CD8-positive, alpha-beta memory T cell (primary cell): Measurements from ENCODE around the gene STK32B. TPM values are rescaled to one million over a fixed set of nuclear protein-coding genes. Genes with fewer than 3 reads are reported as not detected.

Experiments used
- CTCF ChIA-PET: fragments of 350-600 bp; sonication (Branson Sonifier 250); formaldehyde crosslinking; loops from one replicate; lab custom pipeline; 2021; ENCODE audit warnings: antibody characterized with exemption; lab: Charles Lee
- POLR2A ChIA-PET: fragments of 350-600 bp; sonication (Branson Sonifier 250); formaldehyde crosslinking; loops from one replicate; lab custom pipeline; 2021; ENCODE audit warnings: antibody characterized with exemption; lab: Charles Lee
- DNase-seq, 5 donors: peaks; one replicate each; pipeline versions ENCODE4 v3.0.0 to v3.0.0-alpha.2; 2020 to 2022; ENCODE audit warnings: mixed read lengths in 1 of 5
- H3K27ac ChIP-seq: one replicate; pipeline ENCODE4 v1.7.0; 2013; ENCODE audit warnings: low read depth, mild to moderate bottlenecking, low read length, moderate library complexity
- H3K27me3 ChIP-seq: 2 replicates; pipeline ENCODE4 v1.7.0; 2013; ENCODE audit warnings: low read length, mild to moderate bottlenecking; ENCODE audit not compliant: insufficient read depth, poor library complexity, severe bottlenecking
- H3K36me3 ChIP-seq: 2 replicates; pipeline ENCODE4 v1.7.0; 2013; ENCODE audit warnings: mild to moderate bottlenecking, low read length, moderate library complexity; ENCODE audit not compliant: insufficient read depth
- H3K4me1 ChIP-seq: 2 replicates; pipeline ENCODE4 v1.7.0; 2013; ENCODE audit warnings: mild to moderate bottlenecking, low read length, moderate library complexity; ENCODE audit not compliant: insufficient read depth
- H3K4me3 ChIP-seq: 2 replicates; pipeline ENCODE4 v1.7.0; 2013; ENCODE audit warnings: mild to moderate bottlenecking, low read length
- H3K9me3 ChIP-seq: 2 replicates; pipeline ENCODE4 v1.7.0; 2013; ENCODE audit warnings: mild to moderate bottlenecking, low read length
- H3K27ac Mint-ChIP-seq, 8 donors: one replicate each; pipeline ENCODE4 v1.8.0; 2020 to 2021; ENCODE audit warnings: mixed read lengths in 8 of 8, mild to moderate bottlenecking in 6 of 8, inconsistent platforms in 3 of 8, moderate library complexity in 3 of 8
- H3K27me3 Mint-ChIP-seq, 2 donors: one replicate each; pipeline ENCODE4 v1.8.0; 2020 to 2021; ENCODE audit warnings: mixed read lengths in 2 of 2, mild to moderate bottlenecking in 1 of 2, moderate library complexity in 1 of 2
- H3K36me3 Mint-ChIP-seq, 3 donors: one replicate each; pipeline ENCODE4 v1.8.0; 2020 to 2021; ENCODE audit warnings: mixed read lengths in 3 of 3, inconsistent platforms in 1 of 3, mild to moderate bottlenecking in 1 of 3
- H3K4me1 Mint-ChIP-seq, 3 donors: one replicate each; pipeline ENCODE4 v1.8.0; 2020 to 2021; ENCODE audit warnings: mixed read lengths in 3 of 3, inconsistent platforms in 1 of 3, mild to moderate bottlenecking in 1 of 3
- H3K4me3 Mint-ChIP-seq, 7 donors: one replicate each; pipeline ENCODE4 v1.8.0; 2020 to 2021; ENCODE audit warnings: mixed read lengths in 7 of 7, mild to moderate bottlenecking in 6 of 7, moderate library complexity in 4 of 7, inconsistent platforms in 2 of 7
- H3K9me3 Mint-ChIP-seq, 5 donors: one replicate each; pipeline ENCODE4 v1.8.0; 2020 to 2022; ENCODE audit warnings: mixed read lengths in 5 of 5, mild to moderate bottlenecking in 3 of 5, moderate library complexity in 2 of 5, inconsistent platforms in 1 of 5
- polyA plus RNA-seq: library from polyadenylated mRNA; unstranded; fragments of 300-500 nt; fragmentation: Illumina TruSeq; gene quantifications from one replicate; pipeline ENCODE4 v1.2.3, GENCODE V29; 2021
- total RNA-seq, 2 experiments: library from RNA; stranded (reverse); gene quantifications; one replicate each; pipeline ENCODE4 v1.2.3, GENCODE V29; 2021

Gene STK32B
- total and polyA plus RNA-seq, 3 experiments from 2014 or later: not detected

DNA sequence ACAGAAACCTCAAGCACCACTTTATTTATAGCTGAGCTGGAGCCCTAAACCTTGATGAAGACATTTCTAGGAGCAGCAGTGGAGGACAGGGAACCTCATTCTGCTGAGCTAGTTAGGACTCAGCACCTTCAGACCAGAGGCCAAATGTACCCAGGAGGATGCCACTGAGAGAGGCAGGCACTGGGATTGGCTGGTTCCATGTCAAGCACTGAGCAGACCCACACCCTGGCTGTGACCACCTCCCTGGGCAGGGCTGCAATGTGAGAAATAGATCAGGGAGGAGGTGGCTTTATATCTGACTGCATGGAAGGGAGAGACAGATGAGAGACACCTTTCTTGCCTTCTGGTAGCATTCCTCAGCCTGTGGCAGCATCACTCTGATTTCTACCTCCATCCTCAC, 304.6 kb downstream of the STK32B start:
- ChIA-PET POLR2A (no interaction called here), CTCF (no interaction called here)
- H3K4me3 ChIP-seq: no peak overlapping the region
- Mint-ChIP-seq H3K27me3 (no peaks in the 10 kb centered on the region), H3K36me3 (no peaks in the 10 kb centered on the region), H3K4me3 (no peak overlapping the region), H3K4me1 (no peaks in the 10 kb centered on the region), H3K27ac (no peak overlapping the region), H3K9me3 (peaks cover 0 to 2% (median 0%) of the 10 kb centered on the region in 5 donors)
- H3K4me1 ChIP-seq: no peaks in the 10 kb centered on the region
- DNase-seq: no peak
- no peaks in the 10 kb centered on the region for H3K27me3 ChIP-seq
- no peak overlapping the region for H3K27ac ChIP-seq
- no peaks in the 10 kb centered on the region for H3K9me3 ChIP-seq
- H3K36me3 ChIP-seq: no peaks in the 10 kb centered on the region

DNA sequence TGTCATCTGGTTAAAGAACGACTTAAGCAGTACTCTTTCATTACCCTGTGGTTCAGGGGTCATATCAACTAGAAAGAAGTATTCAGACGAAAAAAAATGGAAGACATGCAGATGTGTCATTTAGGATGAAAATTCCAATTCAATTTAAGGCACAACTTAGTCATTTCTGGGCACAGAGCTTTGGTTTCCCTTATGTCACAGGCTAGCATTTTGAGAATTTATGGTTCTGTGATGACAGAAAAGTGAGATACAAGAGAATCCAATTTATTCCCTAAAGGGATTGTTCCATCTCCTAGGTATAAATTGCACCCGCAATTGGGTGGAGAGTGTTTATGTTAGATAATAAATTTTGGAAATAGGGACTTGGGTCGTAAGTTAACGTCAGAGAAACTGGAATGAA, 306.6 kb downstream of the STK32B start:
- H3K27ac ChIP-seq: no peak overlapping the region
- no peaks in the 10 kb centered on the region for H3K9me3 ChIP-seq
- Mint-ChIP-seq H3K27me3 (no peaks in the 10 kb centered on the region), H3K27ac (no peak overlapping the region), H3K36me3 (no peaks in the 10 kb centered on the region), H3K4me3 (no peak overlapping the region), H3K9me3 (peaks cover 0 to 4% (median 0%) of the 10 kb centered on the region in 5 donors), H3K4me1 (no peaks in the 10 kb centered on the region)
- CTCF ChIA-PET: no interaction called here
- H3K36me3 ChIP-seq: no peaks in the 10 kb centered on the region
- H3K4me3 ChIP-seq: no peak overlapping the region
- DNase-seq: no peak
- POLR2A ChIA-PET: no interaction called here
- H3K4me1 ChIP-seq: no peaks in the 10 kb centered on the region
- H3K27me3 ChIP-seq: no peaks in the 10 kb centered on the region

GRCh38 chr4:5361968-5362367, 310.7 kb downstream of the STK32B start:
- no peaks in the 10 kb centered on the region for H3K27me3 Mint-ChIP-seq
- H3K27ac Mint-ChIP-seq: no peak overlapping the region
- CTCF ChIA-PET: no interaction called here
- Histone ChIP-seq H3K9me3 (no peaks in the 10 kb centered on the region), H3K27ac (no peak overlapping the region), H3K36me3 (no peaks in the 10 kb centered on the region), H3K27me3 (no peaks in the 10 kb centered on the region), H3K4me3 (no peak overlapping the region), H3K4me1 (no peaks in the 10 kb centered on the region)
- no peaks in the 10 kb centered on the region for H3K4me1 Mint-ChIP-seq
- POLR2A ChIA-PET: no interaction called here
- no peak overlapping the region for H3K4me3 Mint-ChIP-seq
- no peak for DNase-seq
- H3K36me3 Mint-ChIP-seq: no peaks in the 10 kb centered on the region
- peaks cover 0 to 10% (median 2%) of the 10 kb centered on the region in 5 donors for H3K9me3 Mint-ChIP-seq

GRCh38 chr4:5364406-5364805, 313.1 kb downstream of the STK32B start:
- Histone ChIP-seq H3K4me1 (no peaks in the 10 kb centered on the region), H3K36me3 (no peaks in the 10 kb centered on the region), H3K4me3 (no peak overlapping the region), H3K9me3 (no peaks in the 10 kb centered on the region), H3K27ac (no peak overlapping the region), H3K27me3 (no peaks in the 10 kb centered on the region)
- H3K4me1 Mint-ChIP-seq: no peaks in the 10 kb centered on the region
- H3K36me3 Mint-ChIP-seq: no peaks in the 10 kb centered on the region
- H3K27me3 Mint-ChIP-seq: no peaks in the 10 kb centered on the region
- DNase-seq: no peak
- peaks cover 0 to 14% (median 3%) of the 10 kb centered on the region in 5 donors for H3K9me3 Mint-ChIP-seq
- no peak overlapping the region for H3K27ac Mint-ChIP-seq
- no peak overlapping the region for H3K4me3 Mint-ChIP-seq
- ChIA-PET POLR2A (no interaction called here), CTCF (no interaction called here)

DNA sequence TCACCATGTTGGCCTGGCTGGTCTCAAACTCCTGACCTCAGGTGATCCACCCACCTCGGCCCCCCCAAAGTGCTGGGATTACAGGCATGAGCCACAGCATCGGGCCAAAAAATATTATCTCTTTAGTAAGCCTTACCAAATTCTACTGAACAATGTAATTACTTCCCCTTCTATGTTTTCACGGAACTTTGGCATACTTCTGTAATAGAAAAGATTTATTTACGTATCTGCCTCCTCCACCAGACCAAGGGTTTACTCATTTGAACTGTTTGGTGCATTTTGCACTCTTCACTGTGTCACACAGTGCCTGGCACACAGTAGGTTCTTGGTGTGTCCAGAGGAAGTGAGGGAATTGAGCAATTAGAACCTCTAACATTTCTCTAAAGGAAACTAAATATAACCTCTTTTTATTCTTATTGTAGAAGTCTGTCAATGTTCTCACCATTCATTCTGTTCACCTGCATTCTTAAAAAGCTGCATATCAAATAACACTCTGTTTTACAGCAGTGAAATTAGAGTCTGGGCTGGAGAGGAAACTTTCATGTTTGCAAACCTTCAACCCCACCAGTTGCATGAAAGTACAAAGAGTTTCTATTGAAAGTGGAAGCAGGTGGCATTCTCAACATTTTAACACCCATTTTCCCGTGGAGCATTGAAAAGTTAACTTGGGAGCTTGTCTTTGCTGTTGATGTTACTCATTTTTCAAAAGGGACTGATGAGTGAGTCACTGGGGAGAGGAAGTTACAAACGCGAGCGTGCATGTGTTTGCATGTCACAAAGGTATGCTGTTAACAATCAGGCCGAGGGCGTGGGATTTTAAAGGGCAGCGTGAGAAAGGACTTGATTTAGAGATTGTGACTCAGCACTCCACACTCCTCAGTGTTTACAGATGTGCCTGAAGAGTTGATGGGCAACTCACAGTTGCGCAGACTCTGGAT, 314.1 kb downstream of the STK32B start:
- Mint-ChIP-seq H3K36me3 (no peaks in the 10 kb centered on the region), H3K27me3 (no peaks in the 10 kb centered on the region), H3K4me3 (no peak overlapping the region), H3K4me1 (no peaks in the 10 kb centered on the region), H3K9me3 (peaks cover 0 to 14% (median 3%) of the 10 kb centered on the region in 5 donors), H3K27ac (no peak overlapping the region)
- ChIA-PET CTCF (no interaction called here), POLR2A (no interaction called here)
- Histone ChIP-seq H3K4me3 (no peak overlapping the region), H3K27ac (no peak overlapping the region), H3K9me3 (no peaks in the 10 kb centered on the region), H3K27me3 (no peaks in the 10 kb centered on the region), H3K4me1 (no peaks in the 10 kb centered on the region), H3K36me3 (no peaks in the 10 kb centered on the region)
- no peak for DNase-seq

DNA sequence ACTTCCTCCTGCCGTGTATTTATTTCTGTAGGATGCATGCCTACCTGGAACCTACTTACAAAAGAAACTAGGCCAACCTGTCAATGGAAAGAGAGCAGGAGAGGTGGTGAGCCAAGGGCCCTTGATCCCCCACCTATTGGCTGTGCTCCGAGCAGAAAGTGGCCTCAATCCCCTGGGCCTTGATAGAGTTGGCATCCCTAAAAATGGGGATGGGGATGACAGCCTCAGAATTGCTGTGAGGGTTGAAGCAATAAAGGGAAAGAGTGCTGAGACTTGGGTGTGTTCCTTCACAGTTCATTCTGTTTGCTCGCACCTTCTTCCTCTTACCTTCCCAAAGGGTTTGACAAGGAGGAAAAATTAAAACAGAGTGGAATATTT, 314.7 kb downstream of the STK32B start:
- H3K27ac ChIP-seq: no peak overlapping the region
- no peaks in the 10 kb centered on the region for H3K4me1 ChIP-seq
- peaks cover 0 to 14% (median 4%) of the 10 kb centered on the region in 5 donors for H3K9me3 Mint-ChIP-seq
- CTCF ChIA-PET: no interaction called here
- H3K4me3 ChIP-seq: no peak overlapping the region
- H3K4me1 Mint-ChIP-seq: no peaks in the 10 kb centered on the region
- H3K4me3 Mint-ChIP-seq: no peak overlapping the region
- peaks cover 0 to 1% (median 0%) of the 10 kb centered on the region in 3 donors for H3K36me3 Mint-ChIP-seq
- H3K9me3 ChIP-seq: no peaks in the 10 kb centered on the region
- POLR2A ChIA-PET: no interaction called here
- no peaks in the 10 kb centered on the region for H3K27me3 ChIP-seq
- H3K27ac Mint-ChIP-seq: no peak overlapping the region
- H3K27me3 Mint-ChIP-seq: no peaks in the 10 kb centered on the region
- H3K36me3 ChIP-seq: no peaks in the 10 kb centered on the region
- no peak for DNase-seq

DNA sequence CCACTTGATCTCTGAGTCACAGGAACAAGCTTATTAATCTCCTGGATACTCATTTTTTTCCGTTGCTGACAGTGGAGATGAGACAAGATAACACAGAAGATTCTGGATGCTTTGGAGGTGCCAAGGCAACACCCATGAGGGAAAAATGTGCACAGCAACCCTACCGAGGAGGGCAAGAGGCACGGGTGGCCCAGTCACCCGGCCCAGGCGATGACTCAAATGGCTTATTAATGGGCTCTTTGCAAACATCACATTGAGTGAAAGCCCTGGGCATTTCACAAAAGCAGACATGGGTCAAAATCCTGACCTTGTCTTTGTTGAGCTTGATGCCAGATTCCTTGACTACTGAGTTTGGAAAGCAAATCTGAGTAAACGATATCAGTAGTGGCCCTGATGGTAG, 315.1 kb downstream of the STK32B start:
- Mint-ChIP-seq H3K9me3 (peaks cover 0 to 13% (median 4%) of the 10 kb centered on the region in 5 donors), H3K27ac (no peak overlapping the region), H3K4me3 (no peak overlapping the region), H3K27me3 (no peaks in the 10 kb centered on the region), H3K4me1 (no peaks in the 10 kb centered on the region), H3K36me3 (peaks cover 0 to 1% (median 0%) of the 10 kb centered on the region in 3 donors)
- Histone ChIP-seq H3K4me3 (no peak overlapping the region), H3K27ac (no peak overlapping the region), H3K9me3 (no peaks in the 10 kb centered on the region), H3K27me3 (no peaks in the 10 kb centered on the region), H3K4me1 (no peaks in the 10 kb centered on the region), H3K36me3 (no peaks in the 10 kb centered on the region)
- POLR2A ChIA-PET: no interaction called here
- CTCF ChIA-PET: no interaction called here
- no peak for DNase-seq

- Histone ChIP-seq H3K9me3 (no peaks in the 10 kb centered on the region), H3K4me1 (no peaks in the 10 kb centered on the region), H3K4me3 (no peak overlapping the region), H3K27ac (no peak overlapping the region), H3K27me3 (no peaks in the 10 kb centered on the region), H3K36me3 (no peaks in the 10 kb centered on the region)
- peaks cover 0 to 1% (median 0%) of the 10 kb centered on the region in 3 donors for H3K36me3 Mint-ChIP-seq
- H3K27ac Mint-ChIP-seq: peak overlapping the region in 1 of 8 donors; percentile 56
- no peak for DNase-seq
- CTCF ChIA-PET: no interaction called here
- no peaks in the 10 kb centered on the region for H3K4me1 Mint-ChIP-seq
- POLR2A ChIA-PET: no interaction called here
- H3K4me3 Mint-ChIP-seq: no peak overlapping the region
- H3K9me3 Mint-ChIP-seq: peaks cover 0 to 10% (median 3%) of the 10 kb centered on the region in 5 donors
- H3K27me3 Mint-ChIP-seq: no peaks in the 10 kb centered on the region
Observed at GRCh38 chr4:5368426-5368825, 317.1 kb downstream of the STK32B start.
